ENCODE results near the gene PPP4C.

DNA sequence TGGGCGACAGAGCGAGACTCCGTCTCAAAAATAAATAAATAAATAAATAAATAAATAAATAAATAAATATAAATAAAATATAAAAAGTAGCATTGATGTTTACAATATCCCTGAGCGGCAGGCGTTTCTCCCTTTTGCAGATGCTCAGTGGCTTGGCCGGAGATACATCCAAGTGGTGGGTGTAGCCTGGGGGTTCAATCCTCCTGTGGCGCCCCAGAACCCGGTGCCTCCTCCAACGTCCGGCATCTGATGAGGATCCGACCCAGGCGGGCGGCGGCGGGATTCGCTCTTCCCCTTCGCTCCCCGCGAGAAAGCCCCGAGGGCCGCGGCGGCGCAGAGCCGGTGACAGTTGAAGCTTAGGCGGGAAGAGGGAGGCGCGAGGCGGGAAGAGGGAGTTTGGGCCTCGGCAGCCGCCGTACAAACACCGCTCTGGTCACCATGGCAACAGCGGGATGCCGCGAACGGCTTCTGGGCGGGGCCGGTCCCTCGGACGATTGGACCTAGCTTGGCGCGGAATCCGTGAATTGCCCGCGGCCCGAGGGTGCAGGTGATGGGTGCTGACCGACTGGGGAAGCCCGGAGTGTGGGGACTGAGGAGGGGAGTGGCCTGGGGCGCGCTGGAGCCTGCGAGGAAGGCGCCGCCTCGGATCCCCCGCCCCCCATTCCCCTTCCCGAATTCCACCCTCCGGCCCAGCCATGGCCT, 23.0 kb upstream of the PPP4C start:
- TF ChIP-seq CTCF (IDR thresholded peaks at IDR 0.05; ENCODE audit: insufficient read depth, low read length), result no peak
- peak; percentile 30; the same call in 1 of the 2 replicates for TF ChIP-seq SPI1 (IDR thresholded peaks at IDR 0.05; ENCODE audit: borderline replicate concordance, low read depth)
